ENCODE results near the gene HIKESHI. TPM values are rescaled to one million over a fixed set of nuclear protein-coding genes. Genes with fewer than 3 reads are reported as not detected.

HIKESHI gene
- total RNA-seq, 1 donor from 2014 or later = 30.6 TPM

DNA sequence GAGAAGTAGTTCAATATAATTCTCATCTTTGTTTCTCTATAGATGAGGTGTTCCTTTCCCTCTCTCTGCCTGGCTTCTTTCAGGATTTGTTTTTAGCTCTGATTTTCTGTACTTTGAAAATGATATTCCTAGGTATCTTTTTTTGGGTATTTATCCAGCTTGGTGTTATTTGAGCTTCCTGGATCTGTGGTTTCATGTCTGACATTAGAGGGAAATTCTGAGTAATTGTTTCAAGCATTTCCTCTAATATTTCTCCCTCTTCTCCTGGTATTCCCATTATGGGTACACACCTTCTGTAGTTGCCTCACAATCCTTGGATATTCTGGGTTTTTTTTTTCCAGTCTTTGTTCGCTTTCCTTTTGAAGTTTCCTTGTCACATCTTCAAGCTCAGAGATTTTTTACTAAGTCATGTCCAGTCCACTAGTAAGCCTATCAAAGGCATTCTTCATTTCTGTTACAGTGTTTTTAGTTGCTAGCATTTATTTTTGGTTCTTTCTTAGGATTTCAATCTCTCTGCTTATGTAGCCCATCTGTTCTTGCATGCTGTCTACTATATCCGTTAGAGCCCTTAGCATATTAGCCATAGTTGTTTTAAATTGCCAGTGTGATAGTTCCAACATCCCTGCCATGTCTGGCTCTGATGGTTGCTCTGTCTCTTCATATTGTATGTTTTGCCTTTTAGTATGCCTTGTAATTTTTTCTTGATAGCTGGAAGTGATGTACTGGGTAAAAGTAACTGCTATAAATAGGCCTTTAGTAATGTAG is 78.4 kb downstream of the HIKESHI start:
- ATAC-seq = no peak

DNA sequence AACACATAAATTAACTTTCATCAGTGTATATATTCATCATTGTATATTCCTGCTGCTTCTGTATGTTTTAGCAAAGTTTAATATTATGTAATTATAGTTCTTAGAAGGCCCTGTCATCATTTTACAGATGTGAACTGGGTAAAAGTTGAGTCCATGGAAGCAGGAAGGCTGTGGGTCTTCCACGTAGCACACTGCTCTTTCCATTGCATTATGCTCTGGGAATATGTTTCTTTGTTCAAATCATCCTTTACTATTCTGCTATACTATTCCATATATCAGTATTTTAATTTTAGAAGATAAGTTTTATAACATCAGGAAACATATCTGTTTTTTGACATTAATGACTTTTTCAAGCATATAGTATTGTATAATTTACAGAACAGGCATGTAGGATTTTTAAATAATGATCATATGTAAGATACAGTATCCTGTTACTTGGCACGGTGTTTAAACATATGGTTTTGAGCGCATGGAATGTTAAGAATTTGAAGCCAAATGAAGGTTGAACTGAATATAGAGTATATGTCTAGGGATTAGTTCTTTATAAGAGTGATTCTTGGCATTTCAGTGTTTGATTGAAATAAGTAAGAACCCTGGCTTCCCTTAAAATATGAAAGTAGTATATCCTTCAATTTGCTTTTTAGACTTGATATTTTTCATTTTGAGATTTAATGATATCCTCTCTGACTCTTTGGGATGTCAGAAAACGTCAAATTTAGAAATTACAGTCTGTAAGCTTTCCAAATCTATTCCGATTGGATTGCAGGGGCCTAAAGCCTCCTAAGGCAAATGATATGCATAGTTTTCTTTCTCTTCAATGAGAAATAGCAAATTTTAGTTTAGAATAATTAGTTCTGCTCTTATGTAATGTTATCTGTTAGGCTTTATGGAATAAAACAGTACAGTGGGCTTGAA is 81.3 kb downstream of the HIKESHI start:
- ATAC-seq = no peak

DNA sequence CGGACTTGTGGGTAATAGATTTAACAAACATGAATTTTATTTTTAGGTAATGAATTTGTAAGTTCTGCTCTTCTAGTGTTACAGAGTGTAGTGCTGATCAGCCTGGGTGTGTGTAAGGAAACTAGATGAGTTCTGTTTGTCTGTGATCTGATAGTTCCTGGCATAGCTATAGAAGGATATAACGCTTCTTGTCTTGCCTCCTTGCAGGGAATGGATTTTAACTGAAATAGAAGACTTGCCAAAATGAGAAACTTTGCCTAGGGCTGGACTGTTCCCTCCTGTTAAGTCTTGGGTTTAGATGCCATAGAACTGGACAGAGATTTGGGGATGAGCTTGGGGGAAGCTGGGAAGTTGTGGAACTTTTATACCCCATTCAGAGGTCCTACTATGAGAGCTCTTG is 84.2 kb downstream of the HIKESHI start:
- ATAC-seq = no peak

DNA sequence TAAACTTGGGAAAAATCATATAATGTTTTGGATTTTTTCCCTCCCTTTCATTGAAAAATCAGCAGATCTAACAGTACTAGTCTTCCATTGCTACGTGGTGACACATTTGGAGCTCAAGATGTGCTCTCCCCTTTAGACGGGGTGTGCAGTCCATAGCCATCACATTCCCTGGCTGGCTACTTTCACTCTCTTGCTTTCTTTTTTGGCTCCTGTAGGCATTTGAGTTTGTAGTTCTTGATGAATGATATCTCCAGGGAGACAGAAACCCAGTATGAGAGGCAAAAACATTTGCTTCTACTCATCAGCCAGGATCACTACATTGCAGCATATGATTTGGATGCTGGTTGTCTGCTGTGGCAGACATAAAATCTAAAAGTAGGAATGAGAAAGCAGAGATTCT is 84.7 kb downstream of the HIKESHI start:
- ATAC-seq = no peak

DNA sequence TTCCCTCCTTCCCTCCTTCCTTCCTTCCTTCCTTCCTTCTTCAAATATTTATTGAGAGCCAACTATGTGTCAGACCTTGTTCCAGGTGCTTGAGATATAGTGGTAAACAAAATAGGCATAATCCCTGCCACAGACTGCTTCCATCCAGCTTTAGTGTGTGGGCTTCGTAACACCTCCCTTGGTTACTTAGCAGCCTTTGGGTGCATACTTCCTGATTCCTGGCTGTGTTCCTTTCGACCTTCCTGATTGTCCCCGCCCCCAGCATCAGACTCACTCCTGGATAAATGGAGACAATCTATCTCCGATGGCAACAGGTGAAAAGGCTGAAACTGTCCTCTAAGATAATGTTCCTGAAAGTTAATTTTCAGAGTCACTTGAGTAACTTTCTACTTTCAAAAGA is 86.2 kb downstream of the HIKESHI start:
- ATAC-seq = no peak

DNA sequence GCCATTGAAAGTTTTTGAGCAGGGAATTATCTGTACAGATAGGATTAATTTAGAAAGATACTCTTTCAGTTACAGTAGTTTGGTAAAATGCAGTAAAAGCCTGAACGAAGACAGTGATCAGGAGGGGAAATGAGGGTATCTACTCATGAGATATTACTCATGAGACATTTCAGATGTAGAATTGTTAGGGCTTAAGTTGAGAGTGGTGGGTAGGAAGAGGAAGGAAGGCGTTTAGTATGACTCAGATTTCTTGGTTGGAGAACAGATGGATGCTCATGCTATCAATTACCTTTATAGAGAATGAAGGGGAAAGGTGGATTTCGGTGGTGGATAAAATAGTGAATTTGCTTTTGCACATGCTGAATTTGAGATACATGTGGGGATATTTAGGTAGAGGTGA is 88.4 kb downstream of the HIKESHI start:
- ATAC-seq = no peak

DNA sequence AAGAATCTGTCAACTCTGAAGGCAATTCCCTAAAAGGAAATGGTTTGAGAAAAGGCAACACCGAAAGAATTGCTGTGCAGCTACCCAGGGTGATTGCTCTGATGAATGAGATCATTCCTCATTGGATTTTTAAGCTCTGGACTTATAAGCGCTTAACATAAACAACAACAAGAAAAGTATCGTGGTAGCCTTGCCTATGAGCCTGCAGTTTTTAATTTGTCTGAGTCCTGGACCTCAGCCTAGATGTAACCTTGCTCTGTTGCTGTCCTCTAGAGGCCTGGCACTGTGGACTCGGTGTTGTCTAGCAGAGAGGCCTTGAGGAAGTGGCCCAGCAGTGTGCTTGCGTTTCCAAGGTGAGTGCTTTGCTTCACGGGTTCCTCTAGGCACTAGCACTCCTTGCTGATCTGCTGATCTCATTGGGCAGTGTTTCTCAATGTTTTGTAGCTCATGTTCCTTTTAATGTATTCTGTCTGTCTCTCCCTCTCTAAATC is 93.1 kb downstream of the HIKESHI start:
- ATAC-seq = no peak

Other genes starting within 250 kb of the HIKESHI start
- gene PICALM, start 233.2 kb upstream of the HIKESHI start, total RNA-seq = 97.8 TPM
- gene EED, start 57.5 kb upstream of the HIKESHI start, total RNA-seq = 10.6 TPM
- gene CCDC81, start 72.6 kb downstream of the HIKESHI start, total RNA-seq = 0.28 TPM